A673 (cell line): ENCODE results near the gene ZNF605.

Source experiments
- EZH2 ChIP-seq: fragments of 200-600 bp; sonication (generic); IDR thresholded peaks from 2 replicates; pipeline ENCODE4 v1.6.1; 2017; ENCODE audit warnings: borderline replicate concordance, low read depth, mild to moderate bottlenecking, mixed read lengths, antibody characterized with exemption, low read length; ENCODE audit not compliant: poor library complexity, severe bottlenecking
- TF ChIP-seq, protein P1 (sequence below): fragments of 300-800, 200-600 bp; sonication (generic); conservative IDR thresholded peaks from 2 replicates; pipeline ENCODE4 v1.5.1; 2017; ENCODE audit warnings: low read depth, mild to moderate bottlenecking, antibody characterized with exemption, low read length, moderate library complexity, mixed read lengths

DNA sequence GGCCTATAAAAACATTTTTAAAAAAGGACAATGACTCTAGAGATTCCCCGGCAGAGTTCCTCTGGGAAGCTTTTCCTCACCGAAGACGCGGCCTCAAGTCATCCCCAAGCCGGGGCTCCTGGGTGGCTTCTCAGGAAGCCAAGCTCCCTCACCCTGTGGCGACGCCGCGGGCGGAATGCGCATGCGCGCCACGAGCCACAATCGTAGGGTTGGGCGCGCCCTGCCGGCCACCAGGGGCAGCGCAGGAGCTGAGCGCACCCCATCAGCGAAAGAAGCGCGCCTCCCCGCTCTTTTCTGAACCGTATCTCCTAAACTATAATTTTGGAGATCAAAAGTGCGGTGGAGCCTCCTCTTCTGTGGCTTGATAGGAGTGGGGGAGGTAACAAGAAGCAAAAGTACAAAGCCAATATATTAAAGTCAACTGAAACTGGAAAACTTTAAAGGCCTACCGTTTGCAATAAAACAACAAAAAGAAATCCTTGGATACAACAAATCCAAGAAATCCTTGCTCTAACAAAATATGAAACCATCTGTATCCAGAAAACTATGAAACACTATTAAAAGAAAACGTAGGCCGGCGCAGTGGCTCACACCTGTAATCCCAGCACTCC, 51.3 kb downstream of the ZNF605 start:
- no peak for TF ChIP-seq EZH2
- TF ChIP-seq, protein P1, sequence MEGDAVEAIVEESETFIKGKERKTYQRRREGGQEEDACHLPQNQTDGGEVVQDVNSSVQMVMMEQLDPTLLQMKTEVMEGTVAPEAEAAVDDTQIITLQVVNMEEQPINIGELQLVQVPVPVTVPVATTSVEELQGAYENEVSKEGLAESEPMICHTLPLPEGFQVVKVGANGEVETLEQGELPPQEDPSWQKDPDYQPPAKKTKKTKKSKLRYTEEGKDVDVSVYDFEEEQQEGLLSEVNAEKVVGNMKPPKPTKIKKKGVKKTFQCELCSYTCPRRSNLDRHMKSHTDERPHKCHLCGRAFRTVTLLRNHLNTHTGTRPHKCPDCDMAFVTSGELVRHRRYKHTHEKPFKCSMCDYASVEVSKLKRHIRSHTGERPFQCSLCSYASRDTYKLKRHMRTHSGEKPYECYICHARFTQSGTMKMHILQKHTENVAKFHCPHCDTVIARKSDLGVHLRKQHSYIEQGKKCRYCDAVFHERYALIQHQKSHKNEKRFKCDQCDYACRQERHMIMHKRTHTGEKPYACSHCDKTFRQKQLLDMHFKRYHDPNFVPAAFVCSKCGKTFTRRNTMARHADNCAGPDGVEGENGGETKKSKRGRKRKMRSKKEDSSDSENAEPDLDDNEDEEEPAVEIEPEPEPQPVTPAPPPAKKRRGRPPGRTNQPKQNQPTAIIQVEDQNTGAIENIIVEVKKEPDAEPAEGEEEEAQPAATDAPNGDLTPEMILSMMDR: peak; percentile 61
